SU-DHL-6 (cell line): ENCODE measurements around the gene MEF2C.

Experiments used
- H2AFZ ChIP-seq: fragments of 200-600 bp; sonication (generic); 2 replicates; pipeline ENCODE4 v1.6.1; 2014; ENCODE audit warnings: low read depth, mild to moderate bottlenecking, moderate library complexity, mixed read lengths, antibody characterized with exemption, low read length; ENCODE audit not compliant: severe bottlenecking
- H3F3A ChIP-seq: fragments of 200-600 bp; shearing (Covaris generic); 2 replicates; pipeline ENCODE4 v1.6.0; 2016; ENCODE audit warnings: antibody characterized with exemption, mild to moderate bottlenecking; ENCODE audit not compliant: insufficient read depth
- H3K27ac ChIP-seq: fragments of 200-600 bp; sonication (generic); 2 replicates; pipeline ENCODE4 v1.5.1; 2016; ENCODE audit warnings: low read depth, mild to moderate bottlenecking, low read length, moderate library complexity, mixed read lengths
- H3K27me3 ChIP-seq: fragments of 200-600 bp; sonication (generic), shearing (Covaris generic); 2 replicates; pipeline ENCODE4 v1.6.0; 2014; ENCODE audit warnings: mild to moderate bottlenecking, low read length
- H3K36me3 ChIP-seq: fragments of 200-600 bp; sonication (generic); 2 replicates; pipeline ENCODE4 v1.6.1; 2014; ENCODE audit warnings: mild to moderate bottlenecking, low read length, mixed read lengths
- H3K4me2 ChIP-seq: fragments of 300-600, 200-600 bp; shearing (Covaris generic), sonication (generic); 2 replicates; pipeline ENCODE4 v1.6.0; 2014; ENCODE audit warnings: low read length, low read depth, mild to moderate bottlenecking; ENCODE audit not compliant: poor library complexity, severe bottlenecking
- H3K4me3 ChIP-seq: fragments of 200-600 bp; sonication (generic); 2 replicates; pipeline ENCODE4 v1.5.1; 2014; ENCODE audit warnings: antibody characterized with exemption, low read length, mild to moderate bottlenecking, mixed read lengths; ENCODE audit not compliant: insufficient read depth, poor library complexity, severe bottlenecking
- H3K79me2 ChIP-seq: fragments of 200-600 bp; sonication (generic); 2 replicates; pipeline ENCODE4 v1.6.1; 2014; ENCODE audit warnings: mild to moderate bottlenecking, low read length, moderate library complexity; ENCODE audit not compliant: insufficient read depth
- H3K9ac ChIP-seq: fragments of 200-600 bp; sonication (generic); 2 replicates; pipeline ENCODE4 v1.7.0; 2014; ENCODE audit warnings: mild to moderate bottlenecking, low read length
- H3K9me2 ChIP-seq: fragments of 200-600 bp; sonication (generic); replicated peaks from 2 replicates; pipeline ENCODE4 v1.6.1; 2014; ENCODE audit warnings: low read length; ENCODE audit not compliant: insufficient read depth
- H3K9me3 ChIP-seq: fragments of 200-600 bp; sonication (generic); 2 replicates; pipeline ENCODE4 v1.6.1; 2014; ENCODE audit warnings: low read length, mixed read lengths; ENCODE audit not compliant: insufficient read depth
- H4K20me1 ChIP-seq: fragments of 200-600 bp; sonication (generic); 2 replicates; pipeline ENCODE4 v1.6.1; 2014; ENCODE audit warnings: low read depth, mild to moderate bottlenecking, antibody characterized with exemption, low read length, moderate library complexity, mixed read lengths
- CTCF ChIP-seq: fragments of 200-600 bp; sonication (generic); IDR thresholded peaks from one replicate; pipeline ENCODE4 v1.5.1; 2017; ENCODE audit warnings: antibody characterized with exemption, mild to moderate bottlenecking, low read length, moderate library complexity; ENCODE audit not compliant: insufficient read depth, poor library complexity, severe bottlenecking
- EZH2phosphoT487 ChIP-seq: fragments of 200-600 bp; sonication (generic), shearing (Covaris generic); conservative IDR thresholded peaks from 2 replicates; pipeline ENCODE4 v1.6.1; 2018; ENCODE audit warnings: mild to moderate bottlenecking, antibody characterized with exemption, low read length, moderate library complexity, mixed read lengths

The MEF2C gene

GRCh38 chr5:88671505-88672499, 211.2 kb downstream of the MEF2C start:
- Histone ChIP-seq H3K27ac (no peak overlapping the region), H4K20me1 (no peaks in the 10 kb centered on the region), H2AFZ (no peak overlapping the region), H3K4me3 (no peak overlapping the region), H3F3A (peaks cover 33% of the 10 kb centered on the region), H3K79me2 (peaks cover 5% of the 10 kb centered on the region; the same call in 1 of the 2 replicates), H3K9me3 (no peaks in the 10 kb centered on the region), H3K36me3 (no peaks in the 10 kb centered on the region), H3K4me2 (no peak overlapping the region), H3K27me3 (no peaks in the 10 kb centered on the region), H3K9ac (no peak overlapping the region), H3K9me2 (no peaks in the 10 kb centered on the region)
- TF ChIP-seq EZH2phosphoT487, result no peak
- TF ChIP-seq CTCF, result no peak

- Histone ChIP-seq H3K27ac (no peak overlapping the region), H3K4me2 (no peak overlapping the region), H3K4me3 (no peak overlapping the region), H3K79me2 (no peaks in the 10 kb centered on the region), H3K36me3 (no peaks in the 10 kb centered on the region), H3F3A (peaks cover 28% of the 10 kb centered on the region), H3K9ac (no peak overlapping the region), H3K9me2 (no peaks in the 10 kb centered on the region), H3K27me3 (no peaks in the 10 kb centered on the region), H3K9me3 (no peaks in the 10 kb centered on the region), H2AFZ (no peak overlapping the region), H4K20me1 (no peaks in the 10 kb centered on the region)
- TF ChIP-seq EZH2phosphoT487, result no peak
- no peak for TF ChIP-seq CTCF
These were observed 211.9 kb downstream of the MEF2C start for GRCh38 chr5:88671106-88671504.

GRCh38 chr5:88670461-88670860, 212.5 kb downstream of the MEF2C start:
- Histone ChIP-seq H3K9ac (no peak overlapping the region), H3K36me3 (no peaks in the 10 kb centered on the region), H4K20me1 (no peaks in the 10 kb centered on the region), H3K4me3 (no peak overlapping the region), H3K9me3 (no peaks in the 10 kb centered on the region), H3K27ac (no peak overlapping the region), H2AFZ (no peak overlapping the region), H3K79me2 (no peaks in the 10 kb centered on the region), H3K27me3 (no peaks in the 10 kb centered on the region), H3K9me2 (no peaks in the 10 kb centered on the region), H3K4me2 (no peak overlapping the region), H3F3A (peaks cover 24% of the 10 kb centered on the region)
- TF ChIP-seq CTCF (no peak), EZH2phosphoT487 (no peak)
